Gastroesophageal sphincter (tissue), 3 donors: ENCODE results near the gene MRPS9.

ENCODE experiments used
- CTCF ChIP-seq, 4 experiments: fragments of 200-600 bp in 2 of 4; fragments of 450-650 bp in 2 of 4; sonication (generic) in 1 of 4; IDR thresholded peaks; one replicate each; pipeline ENCODE4 v1.5.1; 2017 to 2019; ENCODE audit warnings: antibody characterized with exemption in 4 of 4, mild to moderate bottlenecking in 2 of 4, moderate library complexity in 2 of 4
- POLR2A ChIP-seq, 2 donors: fragments of 450-650 bp; IDR thresholded peaks; one replicate each; pipeline ENCODE4 v1.6.1; 2017; ENCODE audit warnings: antibody characterized with exemption in 2 of 2, mild to moderate bottlenecking in 2 of 2, moderate library complexity in 1 of 2

- no peak for TF ChIP-seq POLR2A (IDR thresholded peaks at IDR 0.05)
- TF ChIP-seq CTCF (IDR thresholded peaks at IDR 0.05), result no peak
These were observed 35.7 kb downstream of the MRPS9 start for GRCh38 chr2:105073591-105073990.
